Neural crest cell (in vitro differentiated cells): ENCODE measurements around the gene NEK10. TPM values are rescaled to one million over a fixed set of nuclear protein-coding genes. Genes with fewer than 3 reads are reported as not detected.
"Not testable (repeated sequence)": the region's sequence is repeated elsewhere in the genome, so short reads cannot be mapped to it uniquely, and the experiment has no call there.

Source experiments
- DNase-seq: peaks from one replicate; pipeline ENCODE4 v3.0.0; 2021; ENCODE audit warnings: low read depth, mixed read lengths, low spot score
- H3K27ac Mint-ChIP-seq: one replicate; pipeline ENCODE4 v1.8.0; 2021; ENCODE audit warnings: mild to moderate bottlenecking, mixed read lengths; ENCODE audit not compliant: unreplicated experiment
- H3K27me3 Mint-ChIP-seq: 2 replicates; pipeline ENCODE4 v1.8.0; 2021; ENCODE audit warnings: low read depth, mild to moderate bottlenecking, mixed read lengths
- H3K36me3 Mint-ChIP-seq: 2 replicates; pipeline ENCODE4 v1.8.0; 2021; ENCODE audit warnings: low read depth, mild to moderate bottlenecking, mixed read lengths
- H3K4me1 Mint-ChIP-seq: 2 replicates; pipeline ENCODE4 v1.8.0; 2021; ENCODE audit warnings: mixed read lengths
- H3K4me3 Mint-ChIP-seq: one replicate; pipeline ENCODE4 v1.8.0; 2021; ENCODE audit warnings: mild to moderate bottlenecking, mixed read lengths
- H3K9me3 Mint-ChIP-seq: 2 replicates; pipeline ENCODE4 v1.8.0; 2021; ENCODE audit warnings: mixed read lengths
- total RNA-seq: library from RNA; stranded (reverse); gene quantifications from 2 replicates; pipeline ENCODE4 v1.2.1, GENCODE V29; 2021
- TF ChIP-seq, protein P1 (sequence below): fragments of 200-600 bp; sonication (generic); conservative IDR thresholded peaks from 2 replicates; pipeline ENCODE4 v1.5.0; 2021; ENCODE audit warnings: antibody characterized with exemption, mild to moderate bottlenecking

The NEK10 gene
- total RNA-seq, 1 donor from 2014 or later, result 2.7 TPM

DNA sequence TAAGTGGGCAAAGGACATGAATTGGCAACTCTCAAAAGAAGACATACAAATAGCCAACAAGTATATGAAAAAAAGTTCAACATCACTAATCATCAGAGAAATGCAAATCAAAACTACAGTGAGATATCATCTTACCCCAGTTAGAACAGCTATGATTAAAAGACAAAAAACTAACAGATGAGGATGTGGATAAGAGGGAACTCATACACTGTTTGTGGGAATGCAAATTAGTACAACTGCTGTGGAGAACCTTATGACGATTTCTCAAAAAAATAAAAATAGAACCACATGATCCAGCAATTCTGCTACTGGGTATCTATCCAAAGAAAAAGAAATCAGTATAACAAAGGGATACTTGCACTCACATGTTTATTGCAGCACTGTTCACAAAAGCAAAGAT, 28.6 kb downstream of the NEK10 start:
- H3K9me3 Mint-ChIP-seq, result peaks cover 6% of the 10 kb centered on the region
- H3K4me1 Mint-ChIP-seq, result no peaks in the 10 kb centered on the region
- H3K27me3 Mint-ChIP-seq, result no peaks in the 10 kb centered on the region
- peaks cover 7% of the 10 kb centered on the region for H3K36me3 Mint-ChIP-seq
- TF ChIP-seq, protein P1, sequence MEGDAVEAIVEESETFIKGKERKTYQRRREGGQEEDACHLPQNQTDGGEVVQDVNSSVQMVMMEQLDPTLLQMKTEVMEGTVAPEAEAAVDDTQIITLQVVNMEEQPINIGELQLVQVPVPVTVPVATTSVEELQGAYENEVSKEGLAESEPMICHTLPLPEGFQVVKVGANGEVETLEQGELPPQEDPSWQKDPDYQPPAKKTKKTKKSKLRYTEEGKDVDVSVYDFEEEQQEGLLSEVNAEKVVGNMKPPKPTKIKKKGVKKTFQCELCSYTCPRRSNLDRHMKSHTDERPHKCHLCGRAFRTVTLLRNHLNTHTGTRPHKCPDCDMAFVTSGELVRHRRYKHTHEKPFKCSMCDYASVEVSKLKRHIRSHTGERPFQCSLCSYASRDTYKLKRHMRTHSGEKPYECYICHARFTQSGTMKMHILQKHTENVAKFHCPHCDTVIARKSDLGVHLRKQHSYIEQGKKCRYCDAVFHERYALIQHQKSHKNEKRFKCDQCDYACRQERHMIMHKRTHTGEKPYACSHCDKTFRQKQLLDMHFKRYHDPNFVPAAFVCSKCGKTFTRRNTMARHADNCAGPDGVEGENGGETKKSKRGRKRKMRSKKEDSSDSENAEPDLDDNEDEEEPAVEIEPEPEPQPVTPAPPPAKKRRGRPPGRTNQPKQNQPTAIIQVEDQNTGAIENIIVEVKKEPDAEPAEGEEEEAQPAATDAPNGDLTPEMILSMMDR, result no peak
- no peak for DNase-seq
- H3K4me3 Mint-ChIP-seq, result no peak overlapping the region
- no peak overlapping the region for H3K27ac Mint-ChIP-seq

DNA sequence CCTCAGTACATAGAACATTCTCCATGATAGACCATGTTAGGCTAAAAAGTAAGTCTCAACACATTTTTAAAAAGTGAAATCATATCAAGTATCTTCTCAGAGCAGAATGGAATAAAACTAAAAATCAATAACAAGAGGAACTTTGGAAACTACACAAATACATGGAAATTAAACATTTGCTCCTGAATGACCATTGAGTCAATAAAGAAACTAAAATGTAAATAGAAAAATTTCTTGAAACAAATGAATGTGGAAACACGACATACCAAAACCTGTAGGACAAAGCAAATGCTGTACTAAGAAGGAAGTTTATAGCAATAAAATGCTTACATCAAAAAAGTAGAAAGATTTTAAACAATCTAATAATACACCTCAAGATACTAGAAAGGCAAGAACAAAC, 33.6 kb downstream of the NEK10 start:
- peaks cover 10% of the 10 kb centered on the region for H3K36me3 Mint-ChIP-seq
- no peaks in the 10 kb centered on the region for H3K4me1 Mint-ChIP-seq
- H3K4me3 Mint-ChIP-seq, result no peak overlapping the region
- DNase-seq, result no peak
- no peaks in the 10 kb centered on the region for H3K27me3 Mint-ChIP-seq
- peaks cover 13% of the 10 kb centered on the region for H3K9me3 Mint-ChIP-seq
- TF ChIP-seq, protein P1, result no peak
- H3K27ac Mint-ChIP-seq, result no peak overlapping the region

DNA sequence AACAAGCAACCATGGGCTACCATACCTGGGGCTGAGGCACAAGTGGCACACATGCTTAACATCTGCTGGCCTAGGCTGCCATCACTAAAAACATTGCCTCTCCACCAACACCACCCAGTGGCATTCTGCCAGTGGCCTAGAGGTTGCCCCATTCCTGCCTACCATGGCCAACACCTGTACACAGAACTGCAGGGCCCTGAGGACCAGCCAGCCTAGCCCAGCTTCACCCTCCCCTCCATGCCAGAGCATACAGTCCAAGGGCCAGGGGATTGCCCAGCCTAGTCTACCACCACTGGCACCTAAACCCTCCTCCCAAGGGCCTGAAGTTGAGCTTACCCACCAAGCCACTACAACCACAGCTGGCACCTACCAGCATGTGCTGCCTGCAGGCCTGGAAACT, 35.3 kb downstream of the NEK10 start:
- no peaks in the 10 kb centered on the region for H3K4me1 Mint-ChIP-seq
- peaks cover 13% of the 10 kb centered on the region for H3K9me3 Mint-ChIP-seq
- H3K4me3 Mint-ChIP-seq, result no peak overlapping the region
- H3K27ac Mint-ChIP-seq, result no peak overlapping the region
- H3K36me3 Mint-ChIP-seq, result peaks cover 10% of the 10 kb centered on the region
- TF ChIP-seq, protein P1, result no peak
- H3K27me3 Mint-ChIP-seq, result no peaks in the 10 kb centered on the region
- no peak for DNase-seq

DNA sequence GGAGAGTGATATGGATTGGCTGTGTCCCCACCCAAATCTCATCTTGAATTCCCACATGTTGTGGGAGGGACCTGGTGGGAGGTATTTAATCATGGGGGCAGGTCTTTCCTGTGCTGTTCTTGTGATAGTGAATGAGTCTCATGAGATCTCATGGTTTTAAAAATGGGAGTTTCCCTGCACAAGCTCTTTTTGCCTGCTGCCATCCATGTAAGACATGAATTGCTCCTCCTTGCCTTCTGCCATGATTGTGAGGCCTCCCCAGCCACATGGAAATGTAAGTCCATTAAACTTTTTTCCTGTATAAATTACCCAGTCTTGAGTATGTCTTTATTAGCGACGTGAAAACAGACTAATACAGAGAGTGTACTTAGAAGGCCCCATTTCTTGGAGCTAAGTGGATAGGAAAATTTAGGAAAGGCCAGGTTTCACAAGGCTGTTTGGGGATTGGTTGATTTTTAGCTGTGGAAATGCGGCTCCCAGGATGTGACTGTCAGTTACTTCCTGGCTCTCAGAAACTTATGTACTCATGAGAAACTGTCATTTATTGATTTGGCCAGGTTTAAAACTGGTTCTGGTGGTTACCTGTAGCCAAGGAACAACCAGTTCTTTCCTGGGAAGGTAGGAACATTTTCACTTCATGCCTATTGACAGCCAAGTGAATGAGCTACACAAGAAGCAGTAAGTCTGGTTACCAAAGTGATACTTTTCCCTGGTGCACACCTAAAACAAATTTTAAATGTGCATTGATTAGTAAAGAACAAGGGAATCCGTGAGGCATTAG, 40.0 kb downstream of the NEK10 start:
- H3K27me3 Mint-ChIP-seq, DNase-seq, H3K36me3 Mint-ChIP-seq, H3K27ac Mint-ChIP-seq, H3K9me3 Mint-ChIP-seq, H3K4me1 Mint-ChIP-seq, H3K4me3 Mint-ChIP-seq: not testable (repeated sequence)

DNA sequence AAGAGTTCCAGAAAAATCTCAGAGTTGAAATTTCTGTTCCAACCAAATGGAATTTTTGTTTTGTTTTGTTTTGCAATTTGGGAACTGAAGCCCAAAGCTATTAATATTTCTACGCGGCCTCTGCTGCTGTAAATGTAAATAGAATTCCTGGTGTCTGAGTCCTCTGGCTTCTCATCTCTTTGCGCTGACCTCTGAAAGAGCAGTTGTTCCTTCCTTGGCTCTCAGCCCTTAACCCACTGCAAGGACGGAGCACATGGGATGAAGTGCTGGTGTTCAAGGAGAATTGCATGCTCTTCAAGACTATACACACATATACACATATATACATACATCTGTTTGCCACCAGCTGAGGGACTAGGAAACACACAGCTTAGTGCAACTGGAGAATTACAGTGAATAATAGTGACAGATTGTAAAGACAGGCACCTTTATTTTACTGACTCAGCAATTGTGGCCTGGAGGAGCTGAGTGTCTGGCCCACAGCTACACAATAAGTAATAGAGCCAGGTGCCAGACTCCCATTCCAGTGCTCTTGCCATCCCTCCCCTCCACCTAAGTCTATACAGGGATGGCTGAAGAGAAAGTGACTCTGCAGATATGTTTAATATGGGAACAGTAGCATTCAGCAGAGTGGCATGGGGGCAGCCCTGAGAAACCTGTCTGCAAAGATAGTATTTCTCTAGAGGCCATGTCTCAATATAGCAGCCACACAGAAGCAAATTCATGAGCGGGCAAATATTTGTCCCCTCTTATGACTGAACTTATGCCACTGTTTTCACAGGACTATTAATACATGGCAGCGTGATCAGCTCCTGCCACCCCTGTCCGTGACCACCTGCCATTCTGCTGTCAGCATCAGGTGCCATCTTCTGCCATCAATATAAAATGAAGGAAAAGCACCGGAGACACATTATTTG, 42.3 kb downstream of the NEK10 start:
- H3K4me3 Mint-ChIP-seq, result no peak overlapping the region
- no peaks in the 10 kb centered on the region for H3K27me3 Mint-ChIP-seq
- H3K9me3 Mint-ChIP-seq, result peaks cover 3% of the 10 kb centered on the region
- H3K36me3 Mint-ChIP-seq, result peaks cover 7% of the 10 kb centered on the region
- H3K4me1 Mint-ChIP-seq, result no peaks in the 10 kb centered on the region
- TF ChIP-seq, protein P1, result no peak
- H3K27ac Mint-ChIP-seq, result no peak overlapping the region
- no peak for DNase-seq

DNA sequence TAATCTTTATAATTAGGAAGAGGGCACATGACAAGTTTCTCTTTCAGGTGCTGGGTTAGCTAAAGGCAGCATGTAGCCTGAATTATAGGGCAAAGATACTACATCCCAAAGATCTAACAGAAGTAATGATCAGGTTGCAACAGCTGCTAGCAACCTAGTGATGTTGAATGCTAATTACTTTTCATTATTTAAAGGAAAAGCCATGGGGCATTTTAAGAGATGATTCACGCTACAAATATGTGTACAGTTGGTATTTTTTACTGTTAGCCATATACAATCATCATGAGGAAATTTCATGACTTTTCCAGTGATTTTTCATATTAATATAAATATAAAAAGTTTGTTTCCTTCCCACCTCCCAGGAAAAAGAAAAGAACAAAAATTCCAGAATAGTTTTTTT, 43.0 kb downstream of the NEK10 start:
- DNase-seq, result no peak
- TF ChIP-seq, protein P1, result no peak
- no peaks in the 10 kb centered on the region for H3K4me1 Mint-ChIP-seq
- H3K36me3 Mint-ChIP-seq, result peaks cover 7% of the 10 kb centered on the region
- H3K27me3 Mint-ChIP-seq, result no peaks in the 10 kb centered on the region
- H3K27ac Mint-ChIP-seq, result no peak overlapping the region
- peaks cover 3% of the 10 kb centered on the region for H3K9me3 Mint-ChIP-seq
- no peak overlapping the region for H3K4me3 Mint-ChIP-seq
